ENCODE measurements around the gene RER1. TPM values are rescaled to one million over a fixed set of nuclear protein-coding genes. Genes with fewer than 3 reads are reported as not detected.

The RER1 gene
- total RNA-seq, 3 donors from 2014 or later (not counting 1 experiment from before 2014, with no cell fraction given) = 89.2 to 98.9 (median 91.9) TPM

GRCh38 chr1:2408456-2408855 is 16.8 kb downstream of the RER1 start:
- Histone ChIP-seq H3K9me3 (ENCODE audit: control insufficient read depth, insufficient read depth, low read length) (no peaks in the 10 kb centered on the region), H3K27me3 (ENCODE audit: control insufficient read depth, insufficient read depth, low read length) (no peaks in the 10 kb centered on the region), H3K4me3 (ENCODE audit: low read length) (no peak overlapping the region), H3K4me1 (ENCODE audit: control insufficient read depth, insufficient read depth, low read length) (peaks cover 12% of the 10 kb centered on the region), H3K36me3 (ENCODE audit: control insufficient read depth, insufficient read depth, low read length) (peaks cover 32% of the 10 kb centered on the region), H3K27ac (ENCODE audit: low read length) (no peak overlapping the region)
- Mint-ChIP-seq H3K27ac (no peak overlapping the region), H3K9me3 (no peaks in the 10 kb centered on the region), H3K4me3 (no peak overlapping the region), H3K36me3 (no peaks in the 10 kb centered on the region), H3K4me1 (peaks cover 0 to 4% of the 10 kb centered on the region in 2 donors), H3K27me3 (ENCODE audit: low read depth in 2 of 2) (no peaks in the 10 kb centered on the region)
- intact Hi-C loops (cut with micrococcal nuclease) = no loop called here
- DNase-seq (no peak), ATAC-seq (no peak)
- 96% methylated on average over 24 of the region's 24 CpGs for WGBS (ENCODE audit: insufficient coverage)
- no peak for TF ChIP-seq CTCF (IDR thresholded peaks at IDR 0.05)

- peak overlapping the region; percentile 21 for H3K4me3 Mint-ChIP-seq
- H3K36me3 ChIP-seq (ENCODE audit: control insufficient read depth, insufficient read depth, low read length) = peaks cover 31% of the 10 kb centered on the region
- no peak for ATAC-seq
- no peak for DNase-seq
- H3K4me1 ChIP-seq (ENCODE audit: control insufficient read depth, insufficient read depth, low read length) = peaks cover 16% of the 10 kb centered on the region
- H3K27me3 Mint-ChIP-seq (ENCODE audit: low read depth in 2 of 2) = no peaks in the 10 kb centered on the region
- H3K36me3 Mint-ChIP-seq = no peaks in the 10 kb centered on the region
- no peak overlapping the region for H3K27ac ChIP-seq (ENCODE audit: low read length)
- no peak for TF ChIP-seq CTCF (IDR thresholded peaks at IDR 0.05)
- no peaks in the 10 kb centered on the region for H3K27me3 ChIP-seq (ENCODE audit: control insufficient read depth, insufficient read depth, low read length)
- H3K9me3 Mint-ChIP-seq = no peaks in the 10 kb centered on the region
- H3K9me3 ChIP-seq (ENCODE audit: control insufficient read depth, insufficient read depth, low read length) = no peaks in the 10 kb centered on the region
- intact Hi-C loops (cut with micrococcal nuclease) = no loop called here
- 96% methylated on average over 13 of the region's 13 CpGs for WGBS (ENCODE audit: insufficient coverage)
- no peak overlapping the region for H3K4me3 ChIP-seq (ENCODE audit: low read length)
- peaks cover 0 to 6% of the 10 kb centered on the region in 2 donors for H3K4me1 Mint-ChIP-seq
- no peak overlapping the region for H3K27ac Mint-ChIP-seq
These were observed 17.2 kb downstream of the RER1 start for GRCh38 chr1:2408859-2409276.

GRCh38 chr1:2409745-2410144 is 18.1 kb downstream of the RER1 start:
- no peak for TF ChIP-seq CTCF (IDR thresholded peaks at IDR 0.05)
- WGBS (ENCODE audit: insufficient coverage) = 94% methylated on average over 12 of the region's 12 CpGs
- H3K4me3 Mint-ChIP-seq = no peak overlapping the region

More at GRCh38 chr1:2409745-2410144, 18.1 kb downstream of the RER1 start:
- no peaks in the 10 kb centered on the region for H3K9me3 Mint-ChIP-seq
- intact Hi-C loops (cut with micrococcal nuclease) = loop anchor here (5.0 to 10.0 kb wide), 2 partner anchors 433 to 1015 kb away; no protein-coding TSS in a partner anchor
- peaks cover 25% of the 10 kb centered on the region for H3K4me1 ChIP-seq (ENCODE audit: control insufficient read depth, insufficient read depth, low read length)
- H3K27ac ChIP-seq (ENCODE audit: low read length) = no peak overlapping the region
- H3K36me3 ChIP-seq (ENCODE audit: control insufficient read depth, insufficient read depth, low read length) = peaks cover 23% of the 10 kb centered on the region
- no peaks in the 10 kb centered on the region for H3K27me3 ChIP-seq (ENCODE audit: control insufficient read depth, insufficient read depth, low read length)
- ATAC-seq = no peak
- no peaks in the 10 kb centered on the region for H3K36me3 Mint-ChIP-seq
- H3K27me3 Mint-ChIP-seq (ENCODE audit: low read depth in 2 of 2) = no peaks in the 10 kb centered on the region
- no peak for DNase-seq
- no peak overlapping the region for H3K4me3 ChIP-seq (ENCODE audit: low read length)
- H3K9me3 ChIP-seq (ENCODE audit: control insufficient read depth, insufficient read depth, low read length) = no peaks in the 10 kb centered on the region
- no peak overlapping the region for H3K27ac Mint-ChIP-seq
- H3K4me1 Mint-ChIP-seq = peaks cover 8 to 15% of the 10 kb centered on the region in 2 donors
